ENCODE measurements around the gene PTPRM. TPM values are rescaled to one million over a fixed set of nuclear protein-coding genes. Genes with fewer than 3 reads are reported as not detected.

The PTPRM gene
- total and polyA plus RNA-seq, 12 donors = 31.7 to 116 (median 61.2) TPM

GRCh38 chr18:7840411-7840810 is 273.3 kb downstream of the PTPRM start:
- no peaks in the 10 kb centered on the region for H3K27me3 ChIP-seq

GRCh38 chr18:7844017-7844416 is 276.9 kb downstream of the PTPRM start:
- TF ChIP-seq POLR2A (IDR thresholded peaks at IDR 0.05) (no peak), CTCF (IDR thresholded peaks at IDR 0.05) (no peak)

More at GRCh38 chr18:7840411-7840810, 273.3 kb downstream of the PTPRM start:
- intact Hi-C loops (cut with DNase I) = no loop called here
- Histone ChIP-seq H3K27ac (no peak overlapping the region), H3K9me3 (replicated peaks in 1 of 3) (no peaks in the 10 kb centered on the region), H3K36me3 (replicated peaks in 1 of 2) (no peaks in the 10 kb centered on the region), H3K4me1 (replicated peaks in 1 of 2) (no peaks in the 10 kb centered on the region), H3K4me3 (no peak overlapping the region)
- no peak for DNase-seq
- TF ChIP-seq POLR2A (IDR thresholded peaks at IDR 0.05) (no peak), CTCF (IDR thresholded peaks at IDR 0.05) (no peak)
- WGBS, 4 donors = 45 to 60% (median 48%) methylated on average over 2 of the region's 2 CpGs

DNA sequence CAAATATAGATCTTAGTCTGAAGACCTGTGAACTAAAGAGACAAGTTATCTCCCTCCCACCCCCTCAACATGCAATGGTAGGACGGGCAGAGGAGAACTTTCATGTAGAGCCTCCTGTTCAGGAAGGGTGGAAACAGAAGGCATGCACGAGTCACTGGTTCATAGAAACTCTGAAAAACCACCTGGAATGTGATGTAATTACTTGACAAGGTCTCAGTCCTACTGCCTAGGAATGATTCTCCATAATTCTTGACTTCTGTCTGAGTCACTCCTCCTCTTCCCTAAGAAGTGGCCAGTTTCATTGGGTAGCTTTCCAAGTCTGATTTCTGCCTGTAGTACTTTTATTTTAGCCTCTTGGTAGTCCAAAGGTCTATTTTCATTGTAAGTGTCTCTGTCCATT is 277.3 kb downstream of the PTPRM start:
- Histone ChIP-seq H3K36me3 (replicated peaks in 1 of 2) (no peaks in the 10 kb centered on the region), H3K27ac (no peak overlapping the region), H3K9me3 (replicated peaks in 1 of 3) (no peaks in the 10 kb centered on the region), H3K27me3 (no peaks in the 10 kb centered on the region), H3K4me3 (no peak overlapping the region), H3K4me1 (replicated peaks in 1 of 2) (no peaks in the 10 kb centered on the region)
- intact Hi-C loops (cut with DNase I) = no loop called here
- no peak for DNase-seq
- 78 to 92% (median 80%) methylated on average over 2 of the region's 2 CpGs for WGBS, 4 donors
- TF ChIP-seq CTCF (IDR thresholded peaks at IDR 0.05) (no peak), POLR2A (IDR thresholded peaks at IDR 0.05) (no peak)

More at GRCh38 chr18:7844017-7844416, 276.9 kb downstream of the PTPRM start:
- no peak overlapping the region for H3K27ac ChIP-seq
- DNase-seq = no peak
- no peak overlapping the region for H3K4me3 ChIP-seq
- WGBS, 4 donors = 83 to 100% (median 96%) methylated on average over 2 of the region's 2 CpGs
- no peaks in the 10 kb centered on the region for H3K9me3 ChIP-seq (replicated peaks in 1 of 3)
- H3K27me3 ChIP-seq = no peaks in the 10 kb centered on the region
- intact Hi-C loops (cut with DNase I) = no loop called here
- H3K36me3 ChIP-seq (replicated peaks in 1 of 2) = no peaks in the 10 kb centered on the region
- no peaks in the 10 kb centered on the region for H3K4me1 ChIP-seq (replicated peaks in 1 of 2)

DNA sequence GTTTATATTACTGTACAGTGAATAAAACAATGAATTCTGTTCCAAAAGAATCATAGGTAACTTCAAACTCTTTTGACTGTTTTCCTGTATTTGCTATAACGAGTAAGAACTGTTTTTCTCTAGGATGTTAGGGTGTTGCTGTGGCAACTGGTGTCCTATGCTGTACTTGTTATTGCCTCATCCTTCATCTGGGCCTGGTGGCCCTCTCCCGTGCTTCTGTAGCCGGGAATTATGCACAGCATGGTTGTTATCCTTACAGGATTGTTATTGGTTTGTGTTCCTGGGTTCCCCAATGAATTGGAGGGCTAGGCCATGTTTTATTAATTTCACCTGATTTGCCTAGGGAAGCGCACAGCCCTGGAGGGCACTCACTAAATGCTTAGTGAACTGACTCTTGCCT is 279.2 kb downstream of the PTPRM start:
- H3K27me3 ChIP-seq = no peaks in the 10 kb centered on the region
- no peaks in the 10 kb centered on the region for H3K4me1 ChIP-seq (replicated peaks in 1 of 2)
- no peak for DNase-seq
- WGBS, 4 donors = 82 to 88% (median 87%) methylated on average over 4 of the region's 4 CpGs
- TF ChIP-seq POLR2A (IDR thresholded peaks at IDR 0.05) (no peak), CTCF (IDR thresholded peaks at IDR 0.05) (no peak)
- no peaks in the 10 kb centered on the region for H3K36me3 ChIP-seq (replicated peaks in 1 of 2)
- intact Hi-C loops (cut with DNase I) = no loop called here
- no peaks in the 10 kb centered on the region for H3K9me3 ChIP-seq (replicated peaks in 1 of 3)
- no peak overlapping the region for H3K27ac ChIP-seq
- no peak overlapping the region for H3K4me3 ChIP-seq
